Esophagus (tissue), 2 donors: Measurements from ENCODE around the gene ARL6. TPM values are rescaled to one million over a fixed set of nuclear protein-coding genes. Genes with fewer than 3 reads are reported as not detected.
A peak's percentile ranks its signal among the peaks of the same experiment; 100 is the strongest.

Source experiments
- H3K27ac ChIP-seq, 2 donors: one replicate each; pipeline ENCODE4 v1.5.1; 2013; ENCODE audit warnings: low read depth in 2 of 2, mild to moderate bottlenecking in 2 of 2, inconsistent platforms in 1 of 2, low read length in 1 of 2, moderate library complexity in 1 of 2
- H3K27me3 ChIP-seq, 2 donors: one replicate each; pipeline ENCODE4 v1.6.1; 2013; ENCODE audit warnings: low read length in 2 of 2, control low read depth in 1 of 2, mild to moderate bottlenecking in 1 of 2; ENCODE audit not compliant: insufficient read depth in 2 of 2, control insufficient read depth in 1 of 2
- H3K36me3 ChIP-seq, 2 donors: one replicate each; pipeline ENCODE4 v1.6.1; 2013; ENCODE audit warnings: low read length in 1 of 2; ENCODE audit not compliant: control insufficient read depth in 2 of 2, insufficient read depth in 2 of 2
- H3K4me1 ChIP-seq, 2 donors: one replicate each; pipeline ENCODE4 v1.6.1; 2013; ENCODE audit warnings: low read length in 1 of 2; ENCODE audit not compliant: control insufficient read depth in 2 of 2, insufficient read depth in 2 of 2
- H3K4me3 ChIP-seq, 2 donors: one replicate each; pipeline ENCODE4 v1.5.1; 2013; ENCODE audit warnings: low read length in 2 of 2, mild to moderate bottlenecking in 2 of 2, low read depth in 1 of 2, moderate library complexity in 1 of 2
- H3K9me3 ChIP-seq, 2 donors: one replicate each; pipeline ENCODE4 v1.6.1; 2013; ENCODE audit warnings: mild to moderate bottlenecking in 2 of 2, low read depth in 1 of 2, low read length in 1 of 2, moderate library complexity in 1 of 2; ENCODE audit not compliant: control insufficient read depth in 2 of 2, insufficient read depth in 1 of 2
- WGBS, 2 donors: extraction: QIAGEN DNeasy Blood & Tissue Kit; methylation state at CpG; one replicate each; pipeline ENCODE4 v1.1.7; 2013; 5-methylcytosine and 5-hydroxymethylcytosine counted together
- polyA plus RNA-seq, 2 donors: library from polyadenylated mRNA; stranded (reverse); fragments of 200-250 nt; gene quantifications; one replicate each; pipeline ENCODE4 v1.2.3, GENCODE V29; 2013
- donor health status: healthy with polysubstance abuse.
- donor health status: Bipolar disorder and iron deficiency.

ARL6 gene, protein sequence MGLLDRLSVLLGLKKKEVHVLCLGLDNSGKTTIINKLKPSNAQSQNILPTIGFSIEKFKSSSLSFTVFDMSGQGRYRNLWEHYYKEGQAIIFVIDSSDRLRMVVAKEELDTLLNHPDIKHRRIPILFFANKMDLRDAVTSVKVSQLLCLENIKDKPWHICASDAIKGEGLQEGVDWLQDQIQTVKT
- polyA plus RNA-seq, result 1 to 10 TPM; 1.5 to 2.0 TPM

DNA sequence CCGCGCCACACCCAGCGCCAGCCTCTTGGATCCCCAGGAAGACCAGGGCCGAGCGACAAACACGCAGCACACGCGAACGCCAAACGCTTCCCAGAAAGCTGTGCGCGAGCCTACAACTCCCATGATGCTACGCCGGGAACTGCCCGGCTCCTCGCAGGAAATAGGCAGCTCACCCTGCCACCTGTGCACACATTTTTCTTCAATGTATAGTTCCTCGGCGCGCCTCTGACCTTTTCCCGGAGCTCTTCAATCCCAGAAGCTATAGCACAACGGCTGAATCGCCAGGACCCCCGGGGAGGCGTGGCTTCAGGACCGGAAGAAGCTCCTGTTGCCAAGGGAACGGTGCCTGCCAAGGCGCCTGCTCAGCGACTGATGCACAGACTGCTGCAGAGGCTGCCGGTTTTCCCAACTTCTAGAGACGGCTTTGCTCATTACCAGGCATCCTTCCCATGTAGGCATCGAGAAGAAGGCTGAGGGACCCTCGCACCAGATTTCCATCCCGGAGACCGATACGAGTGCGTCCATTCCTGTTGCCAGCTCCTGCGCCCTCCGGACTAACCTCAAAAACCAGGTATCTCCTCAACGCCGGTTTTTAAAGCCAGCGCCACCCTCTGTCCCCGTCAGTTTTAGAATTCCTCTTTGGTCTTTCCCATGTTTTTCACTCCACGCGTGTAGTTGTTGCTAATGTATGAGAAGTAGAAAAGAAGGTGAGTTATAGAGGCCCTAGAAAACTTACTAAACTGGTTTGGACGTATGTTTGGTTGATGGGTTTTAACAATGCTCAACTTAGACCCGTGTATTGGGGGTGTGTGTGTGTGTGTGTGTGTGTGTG is at the start of gene ARL6:
Gene ARL6, plus strand, starts transcription at position 352 of the 832 bp plus-strand sequence. CDS start 3,350 bp downstream, outside the sequence.
- Histone ChIP-seq H3K27ac (peak within 1 kb of the TSS; percentile 80 to 84), H3K36me3 (no peaks in the 10 kb centered on the region), H3K9me3 (no peaks in the 10 kb centered on the region), H3K4me1 (no peaks in the 10 kb centered on the region), H3K4me3 (peak within 1 kb of the TSS; percentile 86 to 93), H3K27me3 (no peaks in the 10 kb centered on the region)
- 0 to 1% methylated on average over 46 of the region's 46 CpGs for WGBS, 2 donors

DNA sequence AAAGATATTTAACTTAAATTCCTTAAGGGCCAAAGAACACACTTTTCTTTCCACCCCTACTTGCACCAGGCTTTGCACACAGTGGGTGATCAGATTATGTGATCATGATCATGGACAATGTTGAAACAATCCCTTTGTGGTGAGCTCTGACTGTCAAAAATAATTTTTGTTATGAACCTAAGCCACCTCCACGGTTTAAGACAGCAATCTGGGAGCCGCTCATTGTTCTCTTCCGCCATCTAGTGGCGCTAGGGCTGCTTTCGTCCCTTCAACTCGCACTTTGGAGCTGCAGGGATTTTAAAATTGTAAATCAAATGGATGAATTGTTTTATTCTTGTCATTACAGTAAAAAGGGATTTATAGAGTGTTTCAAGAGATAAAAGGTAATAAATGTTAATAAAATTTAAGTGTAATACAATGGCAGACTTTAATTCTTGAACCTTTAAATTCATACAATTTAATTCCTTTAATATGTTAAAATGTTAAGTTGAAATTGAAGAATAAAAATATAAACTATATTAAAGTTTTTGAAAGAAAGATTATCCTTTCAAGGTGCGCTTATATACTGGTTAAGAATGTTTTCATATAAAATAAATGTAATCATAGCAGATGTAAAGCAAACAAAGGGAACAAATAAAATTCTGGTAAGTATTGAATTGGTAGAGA is 45.3 kb upstream of the ARL6 start:
- Histone ChIP-seq H3K27ac (no peak overlapping the region), H3K9me3 (no peaks in the 10 kb centered on the region), H3K4me3 (peak overlapping the region in 1 of 2 donors; percentile 22), H3K27me3 (no peaks in the 10 kb centered on the region), H3K36me3 (no peaks in the 10 kb centered on the region), H3K4me1 (no peaks in the 10 kb centered on the region)
- WGBS, 2 donors, result 2 to 3% methylated on average over 7 of the region's 7 CpGs

DNA sequence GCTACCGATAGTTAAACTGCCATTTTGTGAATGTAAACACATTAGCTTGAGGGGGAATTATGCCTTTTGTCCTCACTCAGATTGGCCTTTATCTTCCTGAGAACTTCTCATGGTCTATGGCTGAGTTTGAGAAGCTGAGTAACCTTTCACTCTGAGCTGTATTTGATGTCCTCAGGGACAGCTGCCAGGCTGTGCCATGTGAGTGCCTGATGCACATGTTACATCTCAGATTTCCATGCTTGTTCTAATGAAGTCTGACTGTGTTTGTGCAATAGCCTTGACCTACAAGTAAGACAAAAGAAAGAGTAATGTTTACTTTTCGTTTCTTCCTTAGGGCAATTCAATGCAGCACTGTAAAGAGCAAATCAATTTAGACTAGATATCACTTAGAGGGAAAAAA is 44.1 kb upstream of the ARL6 start:
- Histone ChIP-seq H3K27me3 (no peaks in the 10 kb centered on the region), H3K27ac (no peak overlapping the region), H3K4me3 (no peak overlapping the region), H3K36me3 (no peaks in the 10 kb centered on the region), H3K4me1 (no peaks in the 10 kb centered on the region), H3K9me3 (no peaks in the 10 kb centered on the region)
- WGBS, 2 donors, result 51 to 59% methylated on average over 2 of the region's 2 CpGs

DNA sequence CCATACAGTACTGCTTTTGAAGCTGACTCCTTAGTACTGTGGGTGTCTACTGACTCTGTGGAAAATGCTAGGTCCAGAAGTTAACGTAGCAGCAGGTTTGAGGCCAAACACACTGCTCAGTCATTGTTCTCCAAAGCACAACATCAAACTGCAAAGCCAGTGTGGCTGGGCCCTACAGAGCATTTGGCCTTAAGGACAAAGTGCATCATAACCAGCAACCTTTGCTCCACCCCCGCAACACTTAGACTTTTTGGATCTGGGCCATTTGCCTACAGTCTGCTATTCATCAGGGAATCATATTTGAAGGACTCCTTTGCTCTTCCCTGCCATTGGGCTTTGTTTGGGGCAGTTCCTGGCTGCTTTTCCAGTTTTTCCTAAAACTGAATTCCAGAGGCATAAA is 43.1 kb upstream of the ARL6 start:
- Histone ChIP-seq H3K4me3 (no peak overlapping the region), H3K9me3 (no peaks in the 10 kb centered on the region), H3K27me3 (no peaks in the 10 kb centered on the region), H3K4me1 (no peaks in the 10 kb centered on the region), H3K36me3 (no peaks in the 10 kb centered on the region), H3K27ac (no peak overlapping the region)
- 63 to 84% methylated on average over 2 of the region's 2 CpGs for WGBS, 2 donors

DNA sequence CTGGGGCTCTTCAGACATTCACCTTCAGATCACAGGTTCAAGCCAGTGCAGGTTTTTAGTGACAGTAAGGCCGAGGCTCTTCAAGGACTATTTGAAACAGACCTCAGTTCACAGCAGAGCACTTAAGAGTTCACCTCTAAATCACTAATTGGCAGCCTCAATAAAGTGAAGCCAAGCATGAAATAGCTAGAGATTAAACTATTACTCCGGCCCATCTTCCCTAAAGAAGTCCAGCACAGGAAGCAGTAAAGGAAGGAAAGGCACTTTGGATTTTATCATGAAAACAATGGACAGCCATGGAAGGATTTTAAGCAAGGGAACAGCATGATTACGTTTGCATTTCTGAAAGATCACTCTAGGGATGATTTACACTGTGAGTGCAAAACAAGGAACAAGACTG is 27.6 kb upstream of the ARL6 start:
- no peaks in the 10 kb centered on the region for H3K4me1 ChIP-seq
- no peaks in the 10 kb centered on the region for H3K36me3 ChIP-seq
- no peaks in the 10 kb centered on the region for H3K27me3 ChIP-seq
- no peak overlapping the region for H3K4me3 ChIP-seq
- 26 to 28% methylated on average over 3 of the region's 3 CpGs for WGBS, 2 donors
- H3K9me3 ChIP-seq, result no peaks in the 10 kb centered on the region
- no peak overlapping the region for H3K27ac ChIP-seq

DNA sequence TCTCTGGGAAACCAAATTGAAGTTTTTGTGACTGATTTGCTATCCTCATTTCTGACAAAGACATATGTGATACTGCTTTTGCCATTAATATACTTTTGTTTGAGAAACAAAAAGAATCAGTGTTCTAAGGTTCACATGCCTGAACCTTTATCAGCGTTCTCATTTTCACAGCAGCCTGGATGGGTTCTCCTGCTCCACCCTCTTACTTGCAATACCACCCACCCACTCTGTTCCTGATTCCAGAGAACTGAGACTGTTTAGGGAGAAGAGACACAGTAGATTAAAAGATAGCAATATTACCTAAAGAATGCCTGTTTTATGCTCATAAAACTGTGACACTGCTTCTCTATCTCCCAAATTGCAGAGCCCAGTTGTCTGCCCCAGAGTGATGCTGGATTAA is 25.8 kb upstream of the ARL6 start:
- 69 to 72% methylated on average over 1 of the region's 1 CpG for WGBS, 2 donors
- no peak overlapping the region for H3K4me3 ChIP-seq
- no peaks in the 10 kb centered on the region for H3K36me3 ChIP-seq
- no peak overlapping the region for H3K27ac ChIP-seq
- H3K9me3 ChIP-seq, result no peaks in the 10 kb centered on the region
- no peaks in the 10 kb centered on the region for H3K4me1 ChIP-seq
- H3K27me3 ChIP-seq, result no peaks in the 10 kb centered on the region

DNA sequence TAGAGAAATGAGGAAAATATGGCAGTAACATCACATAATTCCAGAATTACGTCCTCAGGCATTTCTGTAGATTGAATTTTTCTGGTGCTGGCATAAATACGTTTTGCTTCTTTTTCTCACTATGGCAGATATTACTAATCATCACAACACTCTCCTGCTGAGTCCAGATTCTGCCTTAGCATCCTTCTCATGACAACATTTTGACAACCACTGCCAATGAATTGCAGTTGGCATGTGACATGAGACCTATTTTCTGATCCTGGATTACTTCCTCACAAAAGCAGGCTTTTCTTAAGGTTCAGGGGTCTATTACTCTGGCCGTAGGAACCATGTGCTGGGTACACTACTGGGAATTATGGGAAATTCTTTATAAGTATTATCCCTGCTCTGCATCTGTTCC is 22.5 kb upstream of the ARL6 start:
- 78 to 82% methylated on average over 3 of the region's 3 CpGs for WGBS, 2 donors

DNA sequence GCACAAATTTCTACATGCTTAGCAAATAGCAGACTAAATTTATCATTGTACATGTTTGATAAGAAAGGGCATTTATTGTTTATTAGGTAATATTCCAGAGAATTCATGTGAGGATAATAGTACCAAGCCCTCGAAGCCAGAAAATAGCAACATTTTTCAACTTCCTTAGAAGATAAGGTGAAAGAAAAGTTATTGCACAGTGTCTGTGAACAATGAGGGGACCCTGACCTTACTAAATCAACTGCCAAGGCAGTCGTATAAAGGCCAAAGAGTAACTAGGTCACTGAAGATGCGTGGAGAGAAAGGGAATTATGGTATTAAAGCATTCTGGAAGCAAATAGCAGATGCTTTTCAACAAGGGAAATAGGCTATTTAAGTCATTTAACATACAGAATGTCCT is 20.3 kb upstream of the ARL6 start:
- Histone ChIP-seq H3K27ac (no peak overlapping the region), H3K27me3 (no peaks in the 10 kb centered on the region), H3K9me3 (no peaks in the 10 kb centered on the region), H3K36me3 (no peaks in the 10 kb centered on the region), H3K4me3 (no peak overlapping the region), H3K4me1 (no peaks in the 10 kb centered on the region)
- WGBS, 2 donors, result 54 to 64% methylated on average over 3 of the region's 3 CpGs

More for the DNA sequence above, 22.5 kb upstream of the ARL6 start:
- Histone ChIP-seq H3K9me3 (no peaks in the 10 kb centered on the region), H3K27ac (no peak overlapping the region), H3K27me3 (no peaks in the 10 kb centered on the region), H3K4me1 (no peaks in the 10 kb centered on the region), H3K4me3 (no peak overlapping the region), H3K36me3 (no peaks in the 10 kb centered on the region)

DNA sequence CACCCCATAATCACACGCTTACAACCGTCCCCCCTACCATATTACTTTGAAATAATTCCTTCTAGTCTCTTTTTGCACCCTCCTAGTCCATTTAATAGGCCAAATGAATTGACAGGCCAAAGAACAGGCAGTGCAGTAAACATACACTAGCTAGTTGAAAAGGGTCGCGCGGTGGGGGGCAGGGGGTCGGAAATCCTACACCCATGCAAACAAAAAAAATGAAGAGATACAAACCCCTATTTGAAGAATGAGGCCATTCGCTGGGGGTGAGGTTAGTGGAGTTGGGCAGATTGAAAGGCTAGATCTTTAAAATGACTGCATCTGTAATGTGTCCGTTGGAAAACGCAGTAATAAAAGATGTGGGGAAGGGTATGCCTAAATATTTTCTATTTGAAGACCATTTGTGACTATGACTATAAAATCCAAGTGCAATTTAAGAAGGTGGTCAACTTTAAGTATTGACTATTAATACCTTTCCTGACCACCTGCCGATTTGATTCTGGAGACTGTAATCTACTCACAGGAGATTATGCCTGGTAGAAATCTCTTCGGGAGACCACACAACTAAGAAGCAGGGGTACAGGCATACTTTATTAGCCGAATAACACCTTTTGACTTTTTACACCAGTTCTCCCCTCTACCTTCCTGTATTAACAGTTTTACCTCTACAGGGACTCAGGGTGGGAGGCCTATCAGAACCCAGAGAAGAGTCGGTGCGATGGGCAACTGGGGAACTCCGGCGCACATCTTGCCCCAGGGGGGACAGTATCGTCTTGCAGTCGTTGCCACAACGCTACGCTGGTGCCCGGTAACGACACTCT is 762 bp upstream of the ARL6 start:
- H3K4me1 ChIP-seq, result no peaks in the 10 kb centered on the region
- no peaks in the 10 kb centered on the region for H3K27me3 ChIP-seq
- peak overlapping the region; percentile 80 to 84 for H3K27ac ChIP-seq
- peak overlapping the region; percentile 86 to 93 for H3K4me3 ChIP-seq
- H3K36me3 ChIP-seq, result no peaks in the 10 kb centered on the region
- WGBS, 2 donors, result 22 to 26% methylated on average over 22 of the region's 22 CpGs
- no peaks in the 10 kb centered on the region for H3K9me3 ChIP-seq
